ENCODE data around the gene SCNN1A.
"Not testable (repeated sequence)": the region's sequence is repeated elsewhere in the genome, so short reads cannot be mapped to it uniquely, and the experiment has no call there.

The SCNN1A gene

DNA sequence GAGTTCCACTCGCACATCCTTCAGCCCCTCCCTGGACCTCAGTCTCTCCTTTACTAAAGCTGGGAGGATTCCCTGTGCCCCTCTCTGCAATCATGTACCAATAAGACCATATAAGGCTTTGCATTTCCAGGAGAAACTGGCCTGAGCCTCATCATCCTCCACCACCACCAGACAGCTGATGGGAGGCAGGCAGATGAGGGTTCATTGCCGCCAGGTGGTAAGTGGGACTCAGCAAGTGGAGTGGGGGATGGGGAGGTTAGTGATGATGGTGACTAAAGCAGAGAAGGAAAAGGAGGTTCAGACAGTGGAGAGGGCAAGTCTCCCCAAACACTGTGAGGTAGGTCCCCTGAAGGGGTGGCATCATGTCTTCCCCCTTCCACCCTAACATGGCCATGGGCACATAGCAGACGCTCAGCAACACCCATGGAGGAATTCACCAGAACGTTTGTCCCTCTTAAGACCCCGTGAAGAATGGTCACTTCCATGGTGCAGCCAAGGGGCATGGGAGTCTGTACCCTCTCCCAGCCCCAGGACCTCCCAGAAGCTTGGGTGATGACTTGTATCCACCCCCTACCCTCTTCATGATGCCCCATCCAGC, 29.0 kb downstream of the SCNN1A start:
- DNase-seq: no peak

DNA sequence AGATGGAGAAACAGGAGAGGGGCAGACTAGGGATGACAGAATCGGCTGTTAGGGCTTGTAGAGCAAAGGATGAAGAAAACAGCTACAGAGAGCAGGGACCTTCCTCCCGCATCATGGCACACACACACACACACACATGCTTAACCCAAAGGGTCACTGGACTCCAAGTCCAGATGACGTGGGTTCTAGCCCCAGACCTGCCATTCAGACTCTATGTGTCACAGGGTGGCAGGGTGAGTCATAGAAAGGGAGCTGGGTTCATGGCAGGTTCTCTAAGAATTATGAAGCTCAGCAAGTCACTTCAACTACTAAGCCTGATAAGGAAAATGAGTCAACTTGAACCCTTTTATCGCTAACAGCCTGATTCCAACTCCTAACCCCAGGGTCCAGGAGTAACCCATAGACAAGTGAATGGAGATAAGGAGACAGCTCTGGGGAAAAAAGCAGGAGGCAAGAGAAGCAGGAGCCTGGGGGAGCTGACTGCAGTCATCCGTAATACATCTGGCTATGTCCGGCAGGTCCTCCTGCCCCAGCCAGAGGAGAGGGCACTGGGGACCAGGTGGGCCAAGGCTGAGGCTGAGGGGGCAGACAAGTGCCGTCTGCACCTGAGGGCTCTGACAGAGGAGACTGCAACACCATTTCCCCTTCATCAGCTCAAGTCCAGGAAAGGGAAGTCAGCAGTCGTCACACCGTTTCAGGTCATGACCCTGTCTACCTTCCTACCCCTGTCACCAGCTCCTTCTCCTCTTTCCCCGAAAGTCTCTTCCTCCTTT, 29.9 kb downstream of the SCNN1A start:
- no peak for DNase-seq

DNA sequence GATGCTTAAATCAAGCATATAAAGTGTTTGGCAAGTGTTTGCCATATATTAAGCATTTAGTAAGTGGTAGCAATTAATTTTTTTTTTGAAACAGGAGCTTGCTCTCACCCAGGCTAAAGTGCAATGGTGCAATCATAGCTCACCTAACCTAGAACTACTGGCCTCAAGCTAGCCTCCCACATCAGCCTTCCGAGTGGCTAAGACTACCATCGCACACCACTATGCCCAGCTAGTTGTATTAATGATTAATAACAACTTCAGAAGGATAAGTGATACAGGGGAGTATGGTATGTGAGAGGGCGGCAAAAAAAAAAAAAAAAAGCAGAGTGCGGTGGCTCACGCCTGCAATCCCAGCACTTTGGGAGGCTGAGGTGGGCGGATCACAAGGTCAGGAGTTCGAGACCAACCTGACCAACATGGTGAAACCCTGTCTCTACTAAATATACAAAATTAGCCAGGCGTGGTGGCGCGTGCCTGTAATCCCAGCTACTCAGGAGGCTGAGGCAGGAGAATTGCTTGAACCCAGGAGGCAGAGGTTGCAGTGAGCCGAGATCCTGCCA, 31.2 kb downstream of the SCNN1A start:
- not testable (repeated sequence) for DNase-seq

DNA sequence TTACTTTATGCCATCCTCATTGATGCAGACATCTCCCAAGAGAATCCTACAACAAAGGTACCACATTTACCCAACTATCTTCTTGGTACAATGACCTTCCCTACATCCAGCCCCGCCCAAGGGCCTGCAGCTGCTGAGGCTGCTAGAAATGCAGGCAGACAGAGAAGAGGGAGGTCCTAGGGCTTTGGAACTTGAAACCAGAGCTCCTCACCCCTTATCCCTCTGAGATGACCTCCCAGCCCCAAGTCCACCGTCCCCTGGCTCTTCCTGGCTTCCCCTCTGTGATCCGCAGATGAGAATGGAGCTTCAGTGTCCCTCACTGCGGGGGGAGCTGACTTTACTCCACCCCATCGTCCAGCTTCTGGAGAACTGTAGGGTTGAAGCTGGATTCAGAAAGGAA, 31.8 kb downstream of the SCNN1A start:
- no peak for DNase-seq

DNA sequence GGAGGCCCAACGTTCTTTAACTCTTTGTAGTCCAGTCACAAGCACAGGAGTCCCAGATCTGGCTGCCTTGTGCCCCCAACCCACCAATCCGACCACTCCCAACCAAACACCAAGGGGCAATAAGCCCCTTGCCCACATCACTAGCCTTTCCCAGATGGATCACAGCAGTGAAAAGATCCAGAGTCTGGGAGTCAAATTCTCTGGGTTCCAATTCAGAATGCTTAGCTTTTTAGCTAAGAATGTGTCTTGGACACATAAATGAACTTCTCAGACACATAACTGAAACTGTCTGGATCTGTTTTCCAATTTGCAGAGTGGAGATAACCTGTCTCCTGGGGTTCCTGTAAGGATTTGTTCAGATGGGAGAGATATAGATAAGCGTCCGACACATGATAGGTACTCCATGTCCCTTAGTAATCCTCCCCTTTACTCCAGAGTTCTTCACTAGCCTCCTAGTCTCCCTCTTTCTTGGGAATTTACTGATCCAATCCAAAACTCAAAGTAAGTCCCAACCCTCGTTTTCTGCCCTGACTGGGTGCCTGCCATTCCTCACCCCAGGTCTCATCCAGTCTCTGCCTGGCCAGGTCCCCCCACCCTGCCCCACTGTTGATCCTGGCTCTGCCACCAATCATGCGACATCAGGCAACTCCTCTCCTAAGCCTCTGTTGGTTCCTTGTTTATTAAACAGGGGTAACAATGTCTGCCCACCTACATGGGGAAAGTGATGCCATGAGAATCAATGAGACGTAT, 33.0 kb downstream of the SCNN1A start:
- no peak for DNase-seq

DNA sequence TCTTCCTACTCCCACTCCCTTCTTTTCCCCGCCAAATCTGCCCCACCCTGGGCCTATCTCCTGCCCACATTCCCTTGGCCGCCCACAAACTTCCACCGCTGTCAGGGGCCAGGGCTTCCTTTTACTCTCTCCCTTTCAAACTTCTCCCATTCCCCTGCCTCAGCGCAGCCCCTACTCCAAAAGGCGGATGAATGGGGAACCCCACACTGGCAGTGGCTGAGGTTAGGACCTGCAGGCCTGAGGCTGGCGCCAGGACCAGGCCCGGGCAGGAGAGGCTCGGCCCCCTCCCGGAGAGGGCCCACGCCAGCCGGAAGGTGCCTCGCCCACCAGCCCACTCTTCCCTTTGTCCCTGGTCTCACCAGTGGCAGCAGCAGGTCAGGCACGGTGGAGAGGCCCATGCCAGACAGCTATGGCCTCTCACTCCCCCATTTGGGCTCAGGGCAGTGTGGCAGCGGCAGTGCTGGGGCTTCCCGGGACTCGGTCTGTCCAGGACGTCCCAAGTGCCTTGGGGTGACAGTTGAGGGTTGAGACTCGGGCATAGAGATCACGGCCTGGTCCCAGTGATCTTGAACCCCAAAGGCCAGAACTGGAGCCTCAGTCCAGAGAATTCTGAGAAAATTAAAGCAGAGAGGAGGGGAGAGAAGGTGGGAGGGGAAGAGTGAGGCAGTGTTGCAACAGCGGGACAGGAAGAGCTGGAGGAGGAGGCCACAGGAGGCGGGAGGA, 33.8 kb downstream of the SCNN1A start, which contains the start of gene TNFRSF1A:
Gene TNFRSF1A (minus strand): TSS at position 660 of the 723 bp plus-strand sequence. CDS start 262 bp downstream, at position 398.
- no peak for DNase-seq

DNA sequence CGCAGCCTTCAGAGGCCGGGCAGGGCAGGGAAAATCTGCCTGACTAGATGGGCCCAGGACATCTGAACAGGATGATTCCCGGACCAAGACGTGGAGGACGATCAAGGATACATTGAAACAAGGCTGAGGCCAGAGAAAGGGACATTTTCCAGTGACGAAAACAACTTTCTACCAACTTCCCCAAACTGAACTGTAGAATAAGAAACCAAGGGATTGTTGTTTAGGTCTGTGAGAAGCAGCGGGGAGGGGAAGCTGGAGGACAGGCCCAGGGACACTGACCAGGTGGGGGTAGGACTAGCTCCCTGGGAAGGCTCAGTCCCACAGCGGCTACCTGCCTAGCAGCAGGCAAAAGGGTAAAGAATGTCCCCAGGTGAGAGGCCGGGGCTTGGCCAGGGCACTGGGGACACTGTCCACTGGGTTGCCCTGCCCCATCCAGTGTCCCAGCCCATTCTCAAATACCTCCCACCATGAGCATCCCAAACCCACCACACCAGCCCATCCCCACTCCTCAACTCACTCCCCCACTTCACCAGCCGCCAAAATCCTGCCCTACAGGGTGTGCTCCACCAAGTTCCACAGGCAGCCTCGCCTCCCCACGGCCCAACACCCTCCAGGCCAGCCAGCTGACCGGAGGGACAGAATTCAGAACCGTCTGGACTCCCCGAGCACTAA, 34.5 kb downstream of the SCNN1A start:
- DNase-seq: no peak

DNA sequence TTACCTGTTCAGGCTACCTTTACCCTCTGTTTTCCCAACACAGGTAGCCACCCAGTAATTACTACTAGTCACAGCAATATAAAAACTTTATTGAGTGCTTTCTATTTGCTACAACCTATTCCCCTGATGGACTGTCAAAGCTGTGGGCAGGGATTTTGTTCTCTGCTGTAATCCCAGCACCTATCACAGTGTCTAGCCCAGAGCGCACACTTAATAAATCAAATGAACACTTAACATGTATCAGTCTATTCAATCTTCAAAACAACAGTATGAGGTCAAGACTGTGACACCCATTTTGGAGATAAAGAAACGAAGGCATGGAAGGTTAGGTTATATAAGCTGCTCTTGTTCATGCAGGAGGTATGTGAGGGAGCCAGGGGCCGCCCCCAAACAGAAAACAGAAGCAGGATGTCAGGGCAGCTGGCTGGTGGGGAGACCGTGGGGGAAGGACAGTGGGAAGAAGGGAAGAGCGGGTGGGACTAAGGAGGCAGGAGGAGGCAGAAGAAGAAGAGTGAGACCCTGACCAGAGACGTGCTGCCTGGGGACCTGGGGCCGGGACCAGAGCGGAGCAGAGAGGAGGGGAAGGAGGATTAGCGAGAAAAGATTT, 35.2 kb downstream of the SCNN1A start:
- no peak for DNase-seq

DNA sequence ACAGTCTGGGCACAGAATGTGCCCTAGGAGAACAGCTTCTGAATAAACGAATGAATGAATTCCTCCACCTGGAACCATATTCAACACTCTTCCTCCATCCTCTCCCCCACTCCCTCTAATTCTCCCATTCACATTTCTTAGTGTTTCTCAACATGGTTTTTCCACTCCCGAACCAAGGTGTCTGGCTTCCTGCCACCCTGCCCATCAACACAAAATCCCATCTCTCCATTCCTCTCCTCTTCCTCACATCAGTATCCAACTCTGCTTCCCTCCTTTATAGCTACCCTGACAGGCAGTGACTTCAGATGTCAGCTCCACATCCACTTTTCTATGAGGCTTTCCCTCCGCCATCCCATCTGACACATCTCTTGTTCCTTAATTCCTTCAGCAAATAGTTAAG, 36.4 kb downstream of the SCNN1A start:
- no peak for DNase-seq

DNA sequence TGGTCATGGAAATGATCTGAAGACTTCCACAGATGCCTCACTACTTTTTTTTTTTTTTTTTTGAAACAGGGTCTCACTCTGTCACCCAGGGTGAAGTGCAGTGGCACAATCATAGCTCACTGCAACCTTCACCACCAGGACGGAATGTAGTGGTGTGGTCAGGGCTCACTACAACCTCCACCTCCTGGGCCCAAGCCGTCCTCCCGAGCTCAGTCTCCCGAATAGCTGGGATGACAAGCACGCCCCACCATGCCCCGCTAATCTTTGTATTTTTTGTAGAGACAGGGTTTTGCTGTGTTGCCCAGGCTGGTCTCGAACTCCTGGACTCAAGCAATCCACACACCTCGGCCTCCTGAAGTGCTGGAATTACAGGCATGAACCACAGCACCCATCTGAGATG, 36.8 kb downstream of the SCNN1A start:
- DNase-seq: not testable (repeated sequence)

DNA sequence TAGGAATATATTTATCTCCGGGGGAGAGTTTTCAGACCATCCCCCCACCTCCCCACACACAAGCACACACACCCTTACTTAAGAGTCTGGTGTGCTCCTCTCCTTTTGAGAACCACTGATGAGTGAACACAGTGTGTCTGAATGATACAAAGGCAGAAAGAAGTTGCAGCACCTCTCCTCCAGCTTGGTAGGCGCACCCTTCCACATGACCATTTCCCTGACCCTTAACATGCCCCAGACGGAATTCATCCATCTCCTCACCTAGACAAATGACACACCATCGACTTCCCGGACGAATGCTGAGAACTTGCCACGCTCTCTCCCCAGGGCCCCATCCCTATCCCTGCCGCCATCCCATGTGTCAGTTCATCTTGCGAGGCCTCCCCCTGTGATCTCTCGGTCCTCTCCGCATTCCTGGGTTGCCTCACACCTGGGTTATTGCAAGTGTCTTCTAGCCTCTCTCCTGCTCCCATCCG, 37.4 kb downstream of the SCNN1A start:
- DNase-seq: no peak

DNA sequence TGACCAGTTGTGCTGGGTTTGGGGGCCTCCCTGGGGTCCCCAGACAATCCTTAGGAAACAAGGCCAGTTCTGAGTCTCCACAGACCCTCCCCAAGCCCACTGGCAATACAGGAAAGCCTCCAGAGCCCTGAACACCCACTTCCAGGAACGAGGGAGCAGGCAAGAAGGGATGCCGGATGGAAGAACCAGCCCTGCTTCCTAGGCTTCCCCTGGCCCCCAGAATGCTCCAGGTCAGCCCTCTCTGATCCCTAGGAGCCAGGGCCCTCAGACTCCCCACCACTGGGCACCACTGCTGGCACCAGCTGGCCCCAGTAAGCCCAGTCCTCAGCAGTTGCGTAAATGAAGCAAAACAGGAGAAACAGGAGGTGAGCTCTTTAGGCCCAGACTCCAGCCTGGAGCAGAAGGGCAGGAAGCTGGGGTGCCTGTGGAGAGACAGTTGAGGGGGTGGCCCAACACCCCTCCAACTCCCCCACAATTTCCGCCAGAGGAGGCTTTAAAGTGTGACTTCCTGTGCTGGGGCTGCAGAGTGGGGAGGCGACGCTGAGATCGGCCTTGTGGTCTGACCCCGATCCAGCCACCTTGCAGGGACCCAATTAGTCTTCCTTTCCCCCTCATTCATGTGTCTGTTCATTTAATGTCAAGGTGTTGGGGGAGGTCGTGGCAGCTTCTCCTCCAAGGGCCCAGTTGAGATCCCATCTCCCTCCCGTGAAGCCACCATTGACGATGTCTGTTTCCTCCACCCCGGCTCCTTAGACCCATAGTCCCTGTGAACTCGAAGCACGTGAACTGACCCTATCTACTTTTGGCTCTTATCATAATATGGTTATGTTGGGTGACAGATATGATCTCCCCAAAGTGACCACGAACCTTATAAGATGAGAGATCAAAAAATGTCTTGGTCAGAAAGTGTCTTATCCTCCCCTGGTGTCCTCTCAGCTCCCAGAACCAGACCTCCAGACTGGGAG, 38.2 kb downstream of the SCNN1A start:
- DNase-seq: no peak

DNA sequence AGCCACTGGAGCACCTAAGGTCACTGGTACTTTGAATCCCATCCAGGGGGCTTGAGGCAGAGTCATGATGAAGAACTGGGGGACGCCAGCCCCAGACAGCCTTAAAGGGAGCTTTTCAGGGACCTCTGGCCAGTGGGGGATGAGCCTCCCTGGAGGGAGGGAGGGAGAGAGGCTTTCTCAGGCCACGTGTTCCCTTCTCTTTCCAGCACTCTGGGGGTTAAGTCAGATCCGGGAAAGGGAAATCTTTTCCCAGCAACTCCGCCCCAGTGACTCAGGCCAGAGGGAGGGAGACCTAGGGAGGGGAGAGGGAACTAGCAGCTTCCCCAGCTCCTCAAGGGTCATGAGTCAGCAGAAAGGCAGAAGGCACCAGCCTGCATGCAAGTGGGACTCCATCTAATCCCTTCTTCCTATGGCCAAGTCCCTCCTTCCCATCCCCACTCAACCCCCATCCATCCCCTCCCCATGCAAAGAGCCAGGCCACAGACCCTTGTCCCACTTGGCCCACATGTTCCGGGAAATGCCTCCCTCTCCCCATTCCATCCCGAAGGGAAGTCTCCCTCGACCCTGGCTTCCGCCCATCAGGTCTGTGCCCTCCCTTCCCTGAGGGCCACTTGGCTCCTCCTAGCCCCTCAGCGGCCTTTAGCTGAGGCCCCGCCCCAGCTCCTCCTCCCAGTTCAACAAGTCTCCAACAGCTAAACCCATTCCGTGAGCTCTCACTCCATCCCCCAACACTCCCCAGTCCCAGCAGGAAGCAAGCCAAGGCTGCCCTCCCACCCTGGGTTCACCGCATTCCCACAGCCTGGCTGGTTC, 39.1 kb downstream of the SCNN1A start:
- DNase-seq: peak; percentile 93

DNA sequence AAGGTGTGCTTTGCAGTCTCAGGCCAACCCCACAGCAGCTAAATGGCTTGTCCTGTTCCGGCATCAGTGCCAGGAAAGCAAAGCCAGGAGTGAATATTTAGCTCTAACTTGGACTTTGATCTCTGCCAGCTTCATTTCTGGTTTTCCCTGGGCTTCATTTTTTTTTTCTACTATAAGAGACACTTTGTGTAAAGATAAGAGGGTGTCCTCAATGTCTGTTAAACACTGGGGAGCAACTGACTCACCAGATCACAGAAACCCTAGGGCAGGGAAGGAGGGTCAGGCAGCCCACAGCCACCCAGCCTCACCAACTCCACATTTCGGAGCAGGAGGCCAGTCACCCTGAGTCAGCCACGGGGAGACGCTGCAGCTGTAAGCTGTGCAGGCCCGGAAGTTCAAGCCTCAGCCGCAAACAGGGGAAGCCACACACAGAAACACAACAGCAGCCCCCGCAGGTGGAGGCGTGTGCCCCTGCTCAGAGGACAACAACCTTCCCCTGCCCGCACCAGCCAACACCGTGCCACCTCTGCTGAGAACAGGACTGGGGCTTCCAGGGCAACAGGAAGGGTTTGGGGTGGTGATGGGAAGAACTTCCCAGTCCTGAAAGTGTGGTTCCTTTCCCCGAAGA, 39.8 kb downstream of the SCNN1A start:
- DNase-seq: peak; percentile 38

DNA sequence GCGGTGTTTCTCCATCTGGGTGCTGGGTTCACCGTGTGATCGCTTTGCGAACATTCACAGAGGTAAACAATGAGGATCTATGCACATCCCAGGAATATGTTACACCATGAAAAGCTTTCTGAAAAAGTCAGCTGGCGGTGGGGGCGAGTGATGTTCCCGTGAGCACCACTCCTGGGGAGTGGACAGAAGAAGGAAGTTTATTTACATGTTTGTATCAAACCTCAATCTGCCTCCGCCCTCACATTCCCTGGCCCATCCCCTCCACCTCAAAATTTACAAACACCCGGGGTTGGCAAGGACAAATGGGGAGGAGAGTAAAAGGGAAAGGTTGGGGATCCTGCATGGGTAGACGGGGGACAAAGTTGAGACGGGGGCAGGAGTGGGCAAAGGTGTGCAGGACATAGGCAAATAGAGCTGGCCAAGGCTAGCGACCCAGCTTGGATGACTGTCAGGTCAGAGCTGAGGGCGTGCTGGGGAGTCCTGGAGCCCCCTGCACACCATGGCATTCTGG, 40.4 kb downstream of the SCNN1A start:
- no peak for DNase-seq

DNA sequence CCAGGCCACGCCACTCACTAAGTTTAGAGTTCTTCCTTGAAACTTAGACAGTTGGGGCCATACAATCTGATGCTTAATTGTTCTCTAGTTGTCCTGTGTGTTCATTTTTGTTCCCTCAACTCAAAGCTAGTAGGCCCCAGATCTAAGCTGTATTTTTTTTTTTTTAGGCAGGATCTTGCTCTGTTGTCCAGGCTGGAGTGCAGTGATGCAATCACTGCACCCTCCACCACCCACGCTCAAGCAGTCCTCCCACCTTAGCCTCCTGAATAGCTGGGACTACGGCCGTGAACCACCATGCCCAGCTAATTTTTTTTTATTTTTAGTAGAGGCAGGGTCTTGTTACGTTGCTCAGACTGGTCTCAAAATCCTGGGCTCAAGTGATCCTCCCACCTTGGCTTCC, 41.0 kb downstream of the SCNN1A start:
- no peak for DNase-seq

DNA sequence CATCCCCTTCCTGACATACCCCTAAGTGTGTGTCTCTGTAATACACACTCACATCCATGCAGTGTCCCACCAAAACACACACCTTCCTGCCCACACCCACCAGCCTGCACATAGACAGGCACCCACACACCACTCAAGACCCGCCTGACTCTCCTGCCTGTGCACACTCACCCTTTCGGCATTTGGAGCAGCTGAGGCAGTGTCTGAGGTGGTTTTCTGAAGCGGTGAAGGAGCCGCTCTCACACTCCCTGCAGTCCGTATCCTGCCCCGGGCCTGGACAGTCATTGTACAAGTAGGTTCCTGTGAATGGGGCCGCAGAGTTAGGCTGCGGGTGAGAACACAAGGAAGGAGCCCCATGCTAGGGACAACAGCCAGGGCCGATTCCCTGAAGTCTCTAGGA, 41.8 kb downstream of the SCNN1A start:
- DNase-seq: no peak

DNA sequence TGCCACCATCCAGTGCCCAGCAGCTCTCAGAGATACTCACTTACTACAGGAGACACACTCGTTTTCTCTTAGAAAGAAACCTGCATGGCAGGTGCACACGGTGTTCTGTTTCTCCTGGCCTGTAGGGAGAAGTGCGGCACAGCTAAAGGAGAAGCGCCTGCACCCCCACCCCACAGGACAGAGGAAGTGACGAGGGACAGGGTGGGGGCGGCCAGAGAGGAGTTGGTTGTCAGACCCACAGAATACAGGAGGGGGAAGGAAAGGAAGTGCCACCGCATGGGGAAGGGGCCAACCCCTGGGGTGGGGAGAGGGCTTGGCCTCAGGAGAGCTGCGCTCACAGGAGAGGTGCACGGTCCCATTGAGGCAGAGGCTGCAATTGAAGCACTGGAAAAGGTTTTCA, 42.3 kb downstream of the SCNN1A start:
- DNase-seq: no peak

DNA sequence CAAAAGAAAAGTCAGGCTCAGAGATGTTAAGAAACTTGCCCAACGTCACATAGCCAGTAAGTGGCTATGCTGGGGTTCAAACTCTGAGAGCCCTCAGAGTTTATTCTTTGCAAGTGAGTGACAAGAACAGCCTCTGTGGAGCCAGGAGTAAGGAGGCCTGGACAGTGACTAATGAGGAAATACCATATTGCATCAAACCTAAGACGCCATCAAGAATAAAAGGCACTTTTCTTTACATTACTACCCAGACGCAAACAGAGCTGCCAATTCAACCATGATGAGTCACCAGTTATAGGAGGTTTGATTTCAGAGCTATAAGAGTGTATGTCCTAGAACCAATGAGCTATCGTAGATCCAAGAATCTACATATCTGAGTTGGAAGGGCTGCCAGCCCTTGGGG, 42.9 kb downstream of the SCNN1A start:
- DNase-seq: no peak
